ENCODE data around the gene LRRC42. TPM values are rescaled to one million over a fixed set of nuclear protein-coding genes. Genes with fewer than 3 reads are reported as not detected.
A peak's percentile ranks its signal among the peaks of the same experiment; 100 is the strongest.
"Not testable (repeated sequence)": the region's sequence is repeated elsewhere in the genome, so short reads cannot be mapped to it uniquely, and the experiment has no call there.

Gene LRRC42
- total and polyA plus RNA-seq, 2 donors from 2014 or later = 23.8 to 25.6 TPM

GRCh38 chr1:54002544-54003248, 56.5 kb downstream of the LRRC42 start:
- TF ChIP-seq CTCF (IDR thresholded peaks at IDR 0.05; ENCODE audit: borderline replicate concordance, extremely low read depth, insufficient read depth) = no peak
- H3K9me3 ChIP-seq (ENCODE audit: control insufficient read depth in 2 of 3, insufficient read depth in 1 of 3, low read length in 3 of 3) = no peaks in the 10 kb centered on the region
- intact Hi-C loops (cut with DNase I) = no loop called here
- no peaks in the 10 kb centered on the region for H3K27me3 ChIP-seq (ENCODE audit: control insufficient read depth, insufficient read depth, low read length)
- no peak overlapping the region for H3K27ac ChIP-seq (ENCODE audit: low read depth in 2 of 2, low read length in 2 of 2)
- no peak overlapping the region for H3K4me3 ChIP-seq (ENCODE audit: low read length in 3 of 3)
- no peaks in the 10 kb centered on the region for H3K36me3 ChIP-seq (ENCODE audit: control insufficient read depth in 2 of 3, insufficient read depth in 3 of 3, low read length in 3 of 3)
- no peaks in the 10 kb centered on the region for H3K4me1 ChIP-seq (ENCODE audit: control insufficient read depth in 2 of 3, insufficient read depth in 2 of 3, low read depth in 1 of 3, low read length in 3 of 3)
- H3K9ac ChIP-seq (ENCODE audit: low read length in 3 of 3) = no peak overlapping the region
- FAIRE-seq (no peak), DNase-seq (peak in 1 of 5 donors; percentile 5)

GRCh38 chr1:54003249-54003646, 57.1 kb downstream of the LRRC42 start:
- FAIRE-seq (no peak), DNase-seq (no peak)
- H3K27ac ChIP-seq (ENCODE audit: low read depth in 2 of 2, low read length in 2 of 2) = no peak overlapping the region
- no peaks in the 10 kb centered on the region for H3K27me3 ChIP-seq (ENCODE audit: control insufficient read depth, insufficient read depth, low read length)
- H3K4me1 ChIP-seq (ENCODE audit: control insufficient read depth in 2 of 3, insufficient read depth in 2 of 3, low read depth in 1 of 3, low read length in 3 of 3) = no peaks in the 10 kb centered on the region
- H3K4me3 ChIP-seq (ENCODE audit: low read length in 3 of 3) = no peak overlapping the region
- TF ChIP-seq CTCF (IDR thresholded peaks at IDR 0.05; ENCODE audit: borderline replicate concordance, extremely low read depth, insufficient read depth) = no peak
- H3K9me3 ChIP-seq (ENCODE audit: control insufficient read depth in 2 of 3, insufficient read depth in 1 of 3, low read length in 3 of 3) = no peaks in the 10 kb centered on the region
- H3K36me3 ChIP-seq (ENCODE audit: control insufficient read depth in 2 of 3, insufficient read depth in 3 of 3, low read length in 3 of 3) = no peaks in the 10 kb centered on the region
- intact Hi-C loops (cut with DNase I) = no loop called here
- H3K9ac ChIP-seq (ENCODE audit: low read length in 3 of 3) = no peak overlapping the region

- DNase-seq; H3K27me3 ChIP-seq (ENCODE audit: control insufficient read depth, insufficient read depth, low read length); H3K4me3 ChIP-seq (ENCODE audit: low read length in 3 of 3); H3K9me3 ChIP-seq (ENCODE audit: control insufficient read depth in 2 of 3, insufficient read depth in 1 of 3, low read length in 3 of 3); H3K36me3 ChIP-seq (ENCODE audit: control insufficient read depth in 2 of 3, insufficient read depth in 3 of 3, low read length in 3 of 3); intact Hi-C loops (cut with DNase I); FAIRE-seq; H3K9ac ChIP-seq (ENCODE audit: low read length in 3 of 3); H3K27ac ChIP-seq (ENCODE audit: low read depth in 2 of 2, low read length in 2 of 2); H3K4me1 ChIP-seq (ENCODE audit: control insufficient read depth in 2 of 3, insufficient read depth in 2 of 3, low read depth in 1 of 3, low read length in 3 of 3): not testable (repeated sequence)
These were observed 57.8 kb downstream of the LRRC42 start for GRCh38 chr1:54003750-54004480.

DNA sequence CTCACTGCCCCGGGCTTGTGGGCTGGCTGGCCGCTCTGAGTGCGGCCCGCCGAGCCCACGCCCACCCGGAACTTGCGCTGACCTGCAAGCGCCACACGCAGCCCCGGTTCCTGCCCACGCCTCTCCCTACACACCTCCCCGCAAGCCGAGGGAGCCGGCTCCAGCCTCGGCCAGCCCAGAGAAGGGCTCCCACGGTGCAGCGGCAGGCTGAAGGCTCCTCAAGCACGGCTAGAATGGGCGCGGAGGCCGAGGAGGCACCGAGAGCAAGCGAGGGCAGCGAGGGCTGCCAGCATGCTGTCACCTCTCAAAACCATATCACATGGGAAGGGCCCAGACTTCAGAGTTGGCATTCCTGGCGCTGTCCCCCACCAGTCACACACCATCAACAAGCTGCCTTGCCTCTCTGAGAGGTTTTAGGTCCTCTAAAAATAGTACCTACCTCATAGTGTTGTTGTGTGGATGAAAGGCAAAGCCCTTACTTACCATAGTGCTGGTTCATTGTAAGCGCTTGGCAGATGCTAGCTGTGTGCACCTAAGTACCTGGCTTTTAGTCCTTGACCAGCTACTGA, 58.4 kb downstream of the LRRC42 start:
- Histone ChIP-seq H3K9ac (ENCODE audit: low read length in 3 of 3) (no peak overlapping the region), H3K4me1 (ENCODE audit: control insufficient read depth in 2 of 3, insufficient read depth in 2 of 3, low read depth in 1 of 3, low read length in 3 of 3) (no peaks in the 10 kb centered on the region), H3K4me3 (ENCODE audit: low read length in 3 of 3) (no peak overlapping the region), H3K27me3 (ENCODE audit: control insufficient read depth, insufficient read depth, low read length) (no peaks in the 10 kb centered on the region), H3K9me3 (ENCODE audit: control insufficient read depth in 2 of 3, insufficient read depth in 1 of 3, low read length in 3 of 3) (no peaks in the 10 kb centered on the region), H3K27ac (ENCODE audit: low read depth in 2 of 2, low read length in 2 of 2) (no peak overlapping the region), H3K36me3 (ENCODE audit: control insufficient read depth in 2 of 3, insufficient read depth in 3 of 3, low read length in 3 of 3) (no peaks in the 10 kb centered on the region)
- DNase-seq (no peak), FAIRE-seq (no peak)
- intact Hi-C loops (cut with DNase I) = no loop called here
- TF ChIP-seq CTCF (IDR thresholded peaks at IDR 0.05; ENCODE audit: borderline replicate concordance, extremely low read depth, insufficient read depth) = no peak
